Measurements from ENCODE around the gene PLOD2.
A peak's percentile ranks its signal among the peaks of the same experiment; 100 is the strongest.

Gene PLOD2

DNA sequence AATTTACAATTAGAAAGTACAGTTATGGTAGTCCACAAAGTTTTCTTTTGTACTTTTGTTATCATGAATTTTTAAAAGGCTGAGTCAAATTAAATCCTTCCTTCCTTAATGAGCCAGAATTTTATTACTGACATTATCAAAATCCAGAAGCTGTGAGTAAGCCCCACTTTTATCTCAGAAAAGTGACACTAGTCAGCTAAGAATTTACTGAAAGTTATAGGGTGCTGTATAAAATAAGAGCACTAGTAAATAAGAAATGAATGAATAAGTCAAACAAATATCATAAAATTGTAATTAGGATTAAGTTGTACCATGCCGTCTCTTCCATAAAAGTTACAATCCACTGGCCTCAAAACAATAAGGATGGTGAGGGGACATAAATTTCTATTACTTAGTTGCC is 15.3 kb downstream of the PLOD2 start:
- TF ChIP-seq, protein P1, sequence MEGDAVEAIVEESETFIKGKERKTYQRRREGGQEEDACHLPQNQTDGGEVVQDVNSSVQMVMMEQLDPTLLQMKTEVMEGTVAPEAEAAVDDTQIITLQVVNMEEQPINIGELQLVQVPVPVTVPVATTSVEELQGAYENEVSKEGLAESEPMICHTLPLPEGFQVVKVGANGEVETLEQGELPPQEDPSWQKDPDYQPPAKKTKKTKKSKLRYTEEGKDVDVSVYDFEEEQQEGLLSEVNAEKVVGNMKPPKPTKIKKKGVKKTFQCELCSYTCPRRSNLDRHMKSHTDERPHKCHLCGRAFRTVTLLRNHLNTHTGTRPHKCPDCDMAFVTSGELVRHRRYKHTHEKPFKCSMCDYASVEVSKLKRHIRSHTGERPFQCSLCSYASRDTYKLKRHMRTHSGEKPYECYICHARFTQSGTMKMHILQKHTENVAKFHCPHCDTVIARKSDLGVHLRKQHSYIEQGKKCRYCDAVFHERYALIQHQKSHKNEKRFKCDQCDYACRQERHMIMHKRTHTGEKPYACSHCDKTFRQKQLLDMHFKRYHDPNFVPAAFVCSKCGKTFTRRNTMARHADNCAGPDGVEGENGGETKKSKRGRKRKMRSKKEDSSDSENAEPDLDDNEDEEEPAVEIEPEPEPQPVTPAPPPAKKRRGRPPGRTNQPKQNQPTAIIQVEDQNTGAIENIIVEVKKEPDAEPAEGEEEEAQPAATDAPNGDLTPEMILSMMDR (conservative IDR thresholded peaks at IDR 0.05; ENCODE audit: low read depth, low read length) = no peak
- DNase-seq (ENCODE audit: low read depth) = no peak
- no peak overlapping the region for H3K4me3 ChIP-seq (ENCODE audit: low read length)

DNA sequence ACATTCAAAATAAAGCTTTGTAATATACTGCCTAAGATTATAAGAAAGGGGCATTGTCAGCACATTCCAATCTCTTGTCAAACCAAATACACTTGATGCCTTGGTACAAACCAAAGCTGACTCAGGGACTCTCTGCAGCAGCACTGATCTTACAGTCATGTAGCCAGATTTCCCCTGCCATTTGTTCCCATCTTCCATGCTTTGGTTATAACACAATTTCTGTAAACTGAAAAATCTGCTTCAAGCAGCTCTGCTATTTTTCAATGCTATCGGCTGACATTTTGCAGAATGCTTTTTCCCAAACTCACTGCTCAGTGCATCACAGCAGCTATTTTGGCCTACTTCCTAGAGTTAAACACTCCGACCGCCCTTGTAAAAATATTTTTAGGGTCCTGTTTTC is 18.2 kb downstream of the PLOD2 start:
- TF ChIP-seq, protein P1 (conservative IDR thresholded peaks at IDR 0.05; ENCODE audit: low read depth, low read length) = no peak
- no peak overlapping the region for H3K4me3 ChIP-seq (ENCODE audit: low read length)
- peak; percentile 84 for DNase-seq (ENCODE audit: low read depth)

DNA sequence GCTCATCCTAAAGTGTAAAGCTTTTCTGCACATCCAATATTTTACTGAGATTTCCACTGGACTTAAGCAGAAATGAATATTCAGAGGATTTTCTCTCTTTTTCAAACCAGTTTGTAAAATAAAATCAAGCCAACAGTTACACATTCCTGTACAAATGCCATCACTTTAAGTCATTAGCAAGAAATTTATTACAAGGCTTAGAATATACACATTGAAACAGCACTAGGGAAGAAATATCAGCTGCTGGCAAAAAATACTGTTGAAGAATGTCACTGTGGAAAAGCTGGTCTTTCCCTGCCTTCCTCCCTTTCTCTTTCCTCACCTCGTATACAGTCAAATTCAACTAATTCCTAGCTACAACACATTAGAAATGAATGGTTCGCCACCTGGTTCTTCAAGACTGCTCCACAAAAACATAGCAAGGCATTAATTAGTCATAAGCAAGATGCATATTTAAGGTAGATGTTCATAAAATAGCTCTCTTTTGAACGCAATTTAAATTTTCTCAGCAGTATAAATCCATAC is 21.3 kb downstream of the PLOD2 start:
- no peak for DNase-seq (ENCODE audit: low read depth)
- H3K4me3 ChIP-seq (ENCODE audit: low read length) = no peak overlapping the region
- TF ChIP-seq, protein P1 (conservative IDR thresholded peaks at IDR 0.05; ENCODE audit: low read depth, low read length) = no peak

DNA sequence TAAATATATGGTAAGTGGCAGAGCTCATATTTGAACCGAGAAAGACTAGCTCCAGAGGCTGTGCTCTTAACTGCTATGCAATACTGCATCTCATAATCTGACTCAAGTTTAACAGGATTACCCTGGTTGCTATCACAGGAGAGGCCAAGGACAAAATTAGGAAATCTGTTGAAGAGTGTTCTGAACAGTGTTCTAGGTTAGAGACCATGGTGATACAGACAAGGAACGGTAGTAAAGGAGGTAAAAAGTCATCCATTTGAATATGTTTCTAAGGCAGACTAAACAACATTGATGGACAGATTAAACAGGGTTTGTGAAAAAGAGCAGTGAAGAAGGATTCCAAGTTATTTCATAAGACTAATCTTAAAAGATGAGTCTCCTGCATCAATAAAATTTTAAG is 22.1 kb downstream of the PLOD2 start:
- no peak for DNase-seq (ENCODE audit: low read depth)
- TF ChIP-seq, protein P1 (conservative IDR thresholded peaks at IDR 0.05; ENCODE audit: low read depth, low read length) = no peak
- H3K4me3 ChIP-seq (ENCODE audit: low read length) = no peak overlapping the region

DNA sequence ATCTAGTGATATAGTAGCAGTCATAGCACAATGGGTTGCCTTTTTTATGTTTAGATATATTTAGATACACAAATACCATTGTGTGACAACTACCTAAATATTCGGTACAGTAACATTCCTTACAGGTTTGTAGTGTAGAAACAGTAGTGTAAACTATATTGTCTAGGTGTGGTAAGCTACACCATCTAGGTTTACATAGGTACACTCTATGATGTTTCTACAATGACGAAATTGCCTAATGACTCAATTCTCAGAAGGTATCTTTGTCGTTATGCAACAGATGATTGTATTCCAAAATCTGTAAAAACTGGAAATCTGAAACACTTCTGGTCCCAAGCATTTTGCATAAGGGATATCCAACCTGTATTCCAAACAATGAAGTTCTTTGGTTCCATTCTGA is 24.3 kb downstream of the PLOD2 start:
- H3K4me3 ChIP-seq (ENCODE audit: low read length) = no peak overlapping the region
- no peak for DNase-seq (ENCODE audit: low read depth)
- TF ChIP-seq, protein P1 (conservative IDR thresholded peaks at IDR 0.05; ENCODE audit: low read depth, low read length) = no peak

DNA sequence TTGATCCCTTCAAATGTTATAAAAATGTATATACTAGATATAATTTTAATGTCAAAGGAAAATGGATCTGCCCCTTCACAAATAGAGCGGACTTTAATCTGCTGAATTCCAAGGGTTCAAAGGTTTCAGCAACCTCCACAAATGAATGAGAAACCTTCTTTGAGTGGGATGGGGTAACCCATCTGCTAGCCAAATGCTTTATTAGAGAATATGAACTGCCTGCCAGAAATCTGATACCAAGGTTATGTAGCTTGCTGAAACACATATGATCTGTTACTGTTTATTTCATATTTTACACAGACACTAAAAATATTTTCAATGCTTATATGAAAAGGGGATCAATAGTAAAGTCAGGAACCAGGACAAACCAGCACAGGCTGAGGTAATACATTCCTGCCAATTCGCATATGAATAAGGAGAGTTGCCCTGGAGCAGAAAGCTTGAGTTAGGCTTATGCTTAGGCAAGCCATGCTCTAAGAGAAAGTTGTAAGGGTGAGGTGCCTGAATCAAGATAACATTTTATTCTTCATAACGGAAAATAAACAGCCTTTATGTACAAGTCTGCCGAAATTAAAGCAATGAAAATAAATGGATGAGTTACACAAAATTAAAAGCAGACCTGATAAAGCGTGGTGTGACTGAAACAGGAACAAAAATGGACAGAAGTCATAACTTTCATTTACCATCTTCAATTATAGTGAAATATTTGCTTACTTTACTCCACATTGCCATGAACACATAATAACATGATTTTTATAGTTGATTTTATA is 26.5 kb downstream of the PLOD2 start:
- no peak for DNase-seq (ENCODE audit: low read depth)
- H3K4me3 ChIP-seq (ENCODE audit: low read length) = no peak overlapping the region
- TF ChIP-seq, protein P1 (conservative IDR thresholded peaks at IDR 0.05; ENCODE audit: low read depth, low read length) = no peak

DNA sequence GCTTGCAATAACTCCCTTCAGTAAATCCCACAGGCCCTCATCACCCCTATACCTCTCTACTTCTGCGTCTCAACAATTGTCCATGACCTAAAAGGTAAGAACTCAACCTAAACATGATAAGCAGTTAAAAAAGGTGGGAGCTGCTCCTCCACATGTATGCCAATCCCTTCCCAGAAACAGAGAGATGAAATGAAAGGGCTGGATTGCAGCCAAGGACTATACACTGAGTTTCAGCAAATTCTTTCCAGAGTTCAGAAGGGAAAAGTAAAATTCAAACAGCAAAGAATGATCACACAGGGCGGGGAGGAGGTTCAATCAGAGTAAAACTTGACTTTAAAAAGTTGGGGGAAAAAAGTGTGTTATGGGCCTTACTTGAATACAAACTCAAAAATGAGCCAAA is 27.5 kb downstream of the PLOD2 start:
- H3K4me3 ChIP-seq (ENCODE audit: low read length) = no peak overlapping the region
- TF ChIP-seq, protein P1 (conservative IDR thresholded peaks at IDR 0.05; ENCODE audit: low read depth, low read length) = no peak
- no peak for DNase-seq (ENCODE audit: low read depth)
